Endothelial cell of umbilical vein (primary cell): ENCODE measurements around the gene YTHDC2. TPM values are rescaled to one million over a fixed set of nuclear protein-coding genes. Genes with fewer than 3 reads are reported as not detected.
A peak's percentile ranks its signal among the peaks of the same experiment; 100 is the strongest.

Experiments used
- BruUV-seq: library from RNA; stranded (reverse); fragments of 400-500 nt; replicated peaks from 2 replicates; lab custom pipeline; 2021; lab: Mats Ljungman, UMichigan
- CTCF ChIA-PET: fragments of 300-600, 350-600 bp; sonication (Branson Sonifier 250); formaldehyde crosslinking; loops from one replicate; lab custom pipeline; 2021; ENCODE audit warnings: antibody characterized with exemption, inconsistent platforms; lab: Charles Lee
- POLR2A ChIA-PET: fragments of 300-600, 350-600 bp; sonication (Branson Sonifier 250); formaldehyde crosslinking; loops from one replicate; lab custom pipeline; 2021; ENCODE audit warnings: antibody characterized with exemption, inconsistent platforms; lab: Charles Lee
- DNase-seq: peaks from one replicate; pipeline ENCODE4 v3.0.0-alpha.2; 2011; ENCODE audit warnings: low read depth, low spot score
- FAIRE-seq: peaks from 2 replicates; lab custom pipeline; 2011; peaks lifted over from hg19 to GRCh38; lab: Jason Lieb, UNC
- H2AFZ ChIP-seq: 2 replicates; pipeline ENCODE4 v1.6.0; 2012; ENCODE audit warnings: low read depth, low read length, control low read depth, inconsistent platforms
- H3K27ac ChIP-seq: 2 replicates; pipeline ENCODE4 v1.5.1; 2011; ENCODE audit warnings: low read depth, mild to moderate bottlenecking, control low read depth, low read length, moderate library complexity; ENCODE audit not compliant: insufficient read depth
- H3K27me3 ChIP-seq, 2 experiments: 2 replicates each; pipeline versions ENCODE4 v1.6.0 to v1.6.1; 2011; ENCODE audit warnings: low read length in 2 of 2, mixed read lengths in 1 of 2; ENCODE audit not compliant: control insufficient read depth in 2 of 2, insufficient read depth in 2 of 2
- H3K36me3 ChIP-seq, 2 experiments: 2 replicates in 1 of 2; 3 replicates in 1 of 2; pipeline ENCODE4 v1.5.1; 2011; ENCODE audit warnings: low read length in 2 of 2, mild to moderate bottlenecking in 1 of 2, moderate library complexity in 1 of 2; ENCODE audit not compliant: control insufficient read depth in 2 of 2, insufficient read depth in 2 of 2; ENCODE audit errors: extremely low read depth in 1 of 2
- H3K4me1 ChIP-seq: 3 replicates; pipeline ENCODE4 v1.5.1; 2011; ENCODE audit warnings: mild to moderate bottlenecking, low read length; ENCODE audit not compliant: control insufficient read depth, insufficient read depth; ENCODE audit errors: extremely low read depth
- H3K4me2 ChIP-seq: 2 replicates; pipeline ENCODE4 v1.6.1; 2011; ENCODE audit warnings: low read length, control low read depth, mixed read lengths; ENCODE audit not compliant: insufficient read depth
- H3K4me3 ChIP-seq, 3 experiments: fragments of 200-600 bp in 1 of 3; sonication (generic), shearing (Covaris generic) in 1 of 3; replicated peaks in 1 of 3; 2 replicates each; pipeline ENCODE4 v1.5.1; 2011 to 2016; ENCODE audit warnings: control low read depth in 3 of 3, low read length in 3 of 3, mild to moderate bottlenecking in 2 of 3, inconsistent platforms in 1 of 3, low read depth in 1 of 3, moderate library complexity in 1 of 3; ENCODE audit not compliant: insufficient read depth in 1 of 3
- H3K79me2 ChIP-seq: 2 replicates; pipeline ENCODE4 v1.6.0; 2012; ENCODE audit warnings: low read length, inconsistent platforms; ENCODE audit not compliant: control insufficient read depth, insufficient read depth
- H3K9ac ChIP-seq: replicated peaks from 2 replicates; pipeline ENCODE3; 2011; ENCODE audit warnings: low read length, control low read depth; ENCODE audit not compliant: insufficient read depth; ENCODE audit errors: extremely low read depth
- H3K9me1 ChIP-seq: replicated peaks from 3 replicates; pipeline ENCODE4 v1.6.0; 2011; ENCODE audit warnings: mild to moderate bottlenecking, low read length; ENCODE audit not compliant: control insufficient read depth, insufficient read depth; ENCODE audit errors: extremely low read depth
- H3K9me3 ChIP-seq: replicated peaks from 2 replicates; pipeline ENCODE4 v1.5.1; 2012; ENCODE audit warnings: low read length, inconsistent platforms; ENCODE audit not compliant: control insufficient read depth, insufficient read depth
- H4K20me1 ChIP-seq: replicated peaks from 2 replicates; pipeline ENCODE3; 2011; ENCODE audit warnings: mild to moderate bottlenecking, low read length; ENCODE audit not compliant: control insufficient read depth, insufficient read depth; ENCODE audit errors: extremely low read depth
- CTCF ChIP-seq, 2 donors: IDR thresholded peaks; 1 replicate in 1 of 2; 2 replicates in 1 of 2; pipeline ENCODE4 v1.5.1; 2011; ENCODE audit warnings: low read length in 2 of 2, mild to moderate bottlenecking in 2 of 2, moderate library complexity in 2 of 2, control low read depth in 1 of 2, inconsistent platforms in 1 of 2, low read depth in 1 of 2; ENCODE audit not compliant: insufficient read depth in 1 of 2; ENCODE audit errors: extremely low read depth in 1 of 2
- EZH2 ChIP-seq: IDR thresholded peaks from 2 replicates; pipeline ENCODE4 v1.6.1; 2012; ENCODE audit warnings: borderline replicate concordance, low read depth, mild to moderate bottlenecking, moderate library complexity, low read length, inconsistent platforms; ENCODE audit not compliant: severe bottlenecking
- FOS ChIP-seq: IDR thresholded peaks from 2 replicates; pipeline ENCODE4 v1.6.1; 2011; ENCODE audit warnings: mild to moderate bottlenecking, low read length, moderate library complexity, borderline replicate concordance; ENCODE audit not compliant: insufficient read depth
- JUN ChIP-seq: IDR thresholded peaks from 2 replicates; pipeline ENCODE4 v1.6.1; 2011; ENCODE audit warnings: borderline replicate concordance, low read depth; ENCODE audit not compliant: insufficient read length, insufficient read depth
- MAX ChIP-seq: IDR thresholded peaks from 2 replicates; pipeline ENCODE4 v1.6.1; 2011; ENCODE audit not compliant: insufficient read depth, insufficient read length
- POLR2A ChIP-seq: IDR thresholded peaks from 2 replicates; pipeline ENCODE4 v1.6.1; 2012; ENCODE audit warnings: low read depth, mild to moderate bottlenecking, control low read depth, low read length
- POLR2AphosphoS5 ChIP-seq: IDR thresholded peaks from 2 replicates; pipeline ENCODE4 v1.6.1; 2012; ENCODE audit warnings: low read depth, mild to moderate bottlenecking, control low read depth, low read length, moderate library complexity; ENCODE audit not compliant: insufficient read depth
- dilution Hi-C: fragments of 300-500 bp; cut with MboI; formaldehyde crosslinking; loops from one replicate; pipeline ENCODE4 v1.15.0; 2019; ENCODE audit warnings: low sequenced_read_pairs; ENCODE audit not compliant: extremely low pct_ligation_motif_present
- intact Hi-C: fragments of 100-400 bp; cut with micrococcal nuclease; formaldehyde crosslinking; loops from one replicate; pipeline ENCODE4 v1.10.0; 2022
- polyA plus RNA-seq, 4 experiments: library from polyadenylated mRNA; depleted of rRNA in 3 of 4; stranded (reverse) in 3 of 4; unstranded in 1 of 4; fragments of >200 nt; gene quantifications; 2 replicates each; pipeline versions ENCODE4 v1.2.1 to v1.2.3, GENCODE V29; 2011 to 2012; ENCODE audit warnings: missing spikeins in 1 of 4
- total RNA-seq: library from RNA; stranded (reverse); gene quantifications from 2 replicates; pipeline ENCODE4 v1.2.3, GENCODE V29; 2021

Gene YTHDC2
- total and polyA plus RNA-seq, 2 donors (not counting 3 experiments of a cell fraction or from before 2014, with no cell fraction given), result 7.6 to 40.7 TPM

GRCh38 chr5:113489299-113489698 is 24.2 kb upstream of the YTHDC2 start:
- CTCF ChIA-PET, result interaction anchor here (1.0 to 3.1 kb wide), 4 partner anchors 21 to 152 kb away, joined by 3 to 13 read pairs (median 7); no protein-coding TSS in a partner anchor
- Histone ChIP-seq H3K27me3 (peaks cover 22 to 33% of the 10 kb centered on the region in 2 experiments), H3K4me3 (no peak overlapping the region), H3K4me1 (peaks cover 18% of the 10 kb centered on the region), H3K27ac (no peak overlapping the region), H3K79me2 (no peaks in the 10 kb centered on the region), H2AFZ (no peak overlapping the region), H3K9ac (no peak overlapping the region), H3K9me1 (no peaks in the 10 kb centered on the region), H3K9me3 (peaks cover 5% of the 10 kb centered on the region), H4K20me1 (peaks cover 3% of the 10 kb centered on the region), H3K36me3 (no peaks in the 10 kb centered on the region), H3K4me2 (peak overlapping the region; percentile 70)
- POLR2A ChIA-PET, result no interaction called here
- no TSS peak for BruUV-seq
- intact Hi-C loops, result loop anchor here (2.0 kb wide), 1 partner anchor 24 kb away; the partner anchor contains the start of gene YTHDC2
- no peak for TF ChIP-seq EZH2
- TF ChIP-seq FOS, result peak; percentile 77
- TF ChIP-seq POLR2AphosphoS5, result peak; percentile 27
- TF ChIP-seq JUN, result peak; percentile 50
- TF ChIP-seq MAX, result no peak
- FAIRE-seq (peak; percentile 92), DNase-seq (peak; percentile 36)
- dilution Hi-C loops, result no loop called here

GRCh38 chr5:113490317-113490716 is 23.2 kb upstream of the YTHDC2 start:
- no peak overlapping the region for H3K4me2 ChIP-seq
- no peak overlapping the region for H2AFZ ChIP-seq
- intact Hi-C loops, result no loop called here
- no peak for DNase-seq
- H3K9me1 ChIP-seq, result no peaks in the 10 kb centered on the region
- no peak for TF ChIP-seq FOS
- TF ChIP-seq POLR2AphosphoS5, result no peak
- no peak for TF ChIP-seq MAX
- TF ChIP-seq JUN, result no peak
- no peak for TF ChIP-seq EZH2
- no peak for TF ChIP-seq POLR2A
- no peak for TF ChIP-seq CTCF (IDR thresholded peaks at IDR 0.05; ENCODE audit: extremely low read depth in 1 of 2, insufficient read depth in 1 of 2, low read depth in 1 of 2, low read length in 2 of 2)
- POLR2A ChIA-PET, result no interaction called here
- no peak overlapping the region for H3K4me3 ChIP-seq
- no peaks in the 10 kb centered on the region for H4K20me1 ChIP-seq
- no peaks in the 10 kb centered on the region for H3K36me3 ChIP-seq
- FAIRE-seq, result no peak
- no peak overlapping the region for H3K9ac ChIP-seq
- H3K27ac ChIP-seq, result no peak overlapping the region
- H3K9me3 ChIP-seq, result peaks cover 5% of the 10 kb centered on the region
- dilution Hi-C loops, result no loop called here
- no TSS peak for BruUV-seq
- peaks cover 16 to 26% of the 10 kb centered on the region in 2 experiments for H3K27me3 ChIP-seq
- no peaks in the 10 kb centered on the region for H3K79me2 ChIP-seq
- CTCF ChIA-PET, result interaction anchor here (1.8 to 3.1 kb wide), 2 partner anchors 20 to 111 kb away, joined by 7 to 10 read pairs; no protein-coding TSS in a partner anchor
- H3K4me1 ChIP-seq, result peaks cover 20% of the 10 kb centered on the region
